Neural crest cell (in vitro differentiated cells): Measurements from ENCODE around the gene SLC47A2. TPM values are rescaled to one million over a fixed set of nuclear protein-coding genes. Genes with fewer than 3 reads are reported as not detected.
A peak's percentile ranks its signal among the peaks of the same experiment; 100 is the strongest.

Experiments used
- DNase-seq: peaks from one replicate; pipeline ENCODE4 v3.0.0; 2021; ENCODE audit warnings: low read depth, mixed read lengths, low spot score
- H3K27ac Mint-ChIP-seq: one replicate; pipeline ENCODE4 v1.8.0; 2021; ENCODE audit warnings: mild to moderate bottlenecking, mixed read lengths; ENCODE audit not compliant: unreplicated experiment
- H3K27me3 Mint-ChIP-seq: 2 replicates; pipeline ENCODE4 v1.8.0; 2021; ENCODE audit warnings: low read depth, mild to moderate bottlenecking, mixed read lengths
- H3K36me3 Mint-ChIP-seq: 2 replicates; pipeline ENCODE4 v1.8.0; 2021; ENCODE audit warnings: low read depth, mild to moderate bottlenecking, mixed read lengths
- H3K4me1 Mint-ChIP-seq: 2 replicates; pipeline ENCODE4 v1.8.0; 2021; ENCODE audit warnings: mixed read lengths
- H3K4me3 Mint-ChIP-seq: one replicate; pipeline ENCODE4 v1.8.0; 2021; ENCODE audit warnings: mild to moderate bottlenecking, mixed read lengths
- H3K9me3 Mint-ChIP-seq: 2 replicates; pipeline ENCODE4 v1.8.0; 2021; ENCODE audit warnings: mixed read lengths
- total RNA-seq: library from RNA; stranded (reverse); gene quantifications from 2 replicates; pipeline ENCODE4 v1.2.1, GENCODE V29; 2021
- TF ChIP-seq, protein P1 (sequence below): fragments of 200-600 bp; sonication (generic); conservative IDR thresholded peaks from 2 replicates; pipeline ENCODE4 v1.5.0; 2021; ENCODE audit warnings: antibody characterized with exemption, mild to moderate bottlenecking

SLC47A2 gene
- total RNA-seq, 1 donor from 2014 or later, result not detected

- H3K36me3 Mint-ChIP-seq, result no peaks in the 10 kb centered on the region
- H3K27ac Mint-ChIP-seq, result no peak overlapping the region
- no peaks in the 10 kb centered on the region for H3K9me3 Mint-ChIP-seq
- TF ChIP-seq, protein P1, sequence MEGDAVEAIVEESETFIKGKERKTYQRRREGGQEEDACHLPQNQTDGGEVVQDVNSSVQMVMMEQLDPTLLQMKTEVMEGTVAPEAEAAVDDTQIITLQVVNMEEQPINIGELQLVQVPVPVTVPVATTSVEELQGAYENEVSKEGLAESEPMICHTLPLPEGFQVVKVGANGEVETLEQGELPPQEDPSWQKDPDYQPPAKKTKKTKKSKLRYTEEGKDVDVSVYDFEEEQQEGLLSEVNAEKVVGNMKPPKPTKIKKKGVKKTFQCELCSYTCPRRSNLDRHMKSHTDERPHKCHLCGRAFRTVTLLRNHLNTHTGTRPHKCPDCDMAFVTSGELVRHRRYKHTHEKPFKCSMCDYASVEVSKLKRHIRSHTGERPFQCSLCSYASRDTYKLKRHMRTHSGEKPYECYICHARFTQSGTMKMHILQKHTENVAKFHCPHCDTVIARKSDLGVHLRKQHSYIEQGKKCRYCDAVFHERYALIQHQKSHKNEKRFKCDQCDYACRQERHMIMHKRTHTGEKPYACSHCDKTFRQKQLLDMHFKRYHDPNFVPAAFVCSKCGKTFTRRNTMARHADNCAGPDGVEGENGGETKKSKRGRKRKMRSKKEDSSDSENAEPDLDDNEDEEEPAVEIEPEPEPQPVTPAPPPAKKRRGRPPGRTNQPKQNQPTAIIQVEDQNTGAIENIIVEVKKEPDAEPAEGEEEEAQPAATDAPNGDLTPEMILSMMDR, result peak; percentile 36
- H3K27me3 Mint-ChIP-seq, result no peaks in the 10 kb centered on the region
- H3K4me3 Mint-ChIP-seq, result no peak overlapping the region
- no peak for DNase-seq
- no peaks in the 10 kb centered on the region for H3K4me1 Mint-ChIP-seq
Observed at GRCh38 chr17:19753661-19754463, 37.5 kb upstream of the SLC47A2 start.

- H3K9me3 Mint-ChIP-seq, result no peaks in the 10 kb centered on the region
- H3K27me3 Mint-ChIP-seq, result no peaks in the 10 kb centered on the region
- TF ChIP-seq, protein P1, result no peak
- no peaks in the 10 kb centered on the region for H3K4me1 Mint-ChIP-seq
- H3K36me3 Mint-ChIP-seq, result no peaks in the 10 kb centered on the region
- H3K27ac Mint-ChIP-seq, result peak overlapping the region; percentile 62
- DNase-seq, result no peak
- H3K4me3 Mint-ChIP-seq, result no peak overlapping the region
Observed at GRCh38 chr17:19753051-19753509, 36.7 kb upstream of the SLC47A2 start.

- Mint-ChIP-seq H3K27me3 (no peaks in the 10 kb centered on the region), H3K4me3 (no peak overlapping the region), H3K36me3 (no peaks in the 10 kb centered on the region), H3K9me3 (no peaks in the 10 kb centered on the region), H3K4me1 (no peaks in the 10 kb centered on the region), H3K27ac (no peak overlapping the region)
- no peak for DNase-seq
- TF ChIP-seq, protein P1, result no peak
Observed at GRCh38 chr17:19752216-19753050, 36.0 kb upstream of the SLC47A2 start.

GRCh38 chr17:19750835-19751234, 34.5 kb upstream of the SLC47A2 start:
- no peaks in the 10 kb centered on the region for H3K9me3 Mint-ChIP-seq
- TF ChIP-seq, protein P1, result no peak
- no peak for DNase-seq
- no peak overlapping the region for H3K4me3 Mint-ChIP-seq
- no peaks in the 10 kb centered on the region for H3K4me1 Mint-ChIP-seq
- H3K27ac Mint-ChIP-seq, result no peak overlapping the region
- no peaks in the 10 kb centered on the region for H3K36me3 Mint-ChIP-seq
- no peaks in the 10 kb centered on the region for H3K27me3 Mint-ChIP-seq

GRCh38 chr17:19750020-19750572, 33.7 kb upstream of the SLC47A2 start:
- no peak overlapping the region for H3K27ac Mint-ChIP-seq
- peaks cover 2% of the 10 kb centered on the region for H3K4me1 Mint-ChIP-seq
- no peaks in the 10 kb centered on the region for H3K9me3 Mint-ChIP-seq
- H3K4me3 Mint-ChIP-seq, result no peak overlapping the region
- H3K36me3 Mint-ChIP-seq, result no peaks in the 10 kb centered on the region
- TF ChIP-seq, protein P1, result no peak
- DNase-seq, result no peak
- no peaks in the 10 kb centered on the region for H3K27me3 Mint-ChIP-seq
